GM21526 (cell line): ENCODE data around the gene SCP2D1.

Experiments used
- ATAC-seq: cut with Tn5 transposase; IDR thresholded peaks from one replicate; pipeline ENCODE4 v1.9.1; 2021; ENCODE audit warnings: moderate library complexity; ENCODE audit not compliant: unreplicated experiment, low FRiP score

Gene SCP2D1

GRCh38 chr20:18811186-18811585 is 2.4 kb upstream of the SCP2D1 start:
- ATAC-seq: no peak

- ATAC-seq: no peak
These were observed 1.7 kb upstream of the SCP2D1 start for GRCh38 chr20:18811904-18812303.

GRCh38 chr20:18815194-18815942 is 1.8 kb downstream of the SCP2D1 start:
- ATAC-seq: no peak

- ATAC-seq: no peak
These were observed 9.2 kb downstream of the SCP2D1 start for GRCh38 chr20:18822832-18823231.

- ATAC-seq: no peak
These were observed 18.4 kb downstream of the SCP2D1 start for GRCh38 chr20:18831830-18832499.

GRCh38 chr20:18832546-18833200 is 19.1 kb downstream of the SCP2D1 start:
- ATAC-seq: no peak

GRCh38 chr20:18835466-18836256 is 22.1 kb downstream of the SCP2D1 start:
- no peak for ATAC-seq

GRCh38 chr20:18837718-18838117 is 24.1 kb downstream of the SCP2D1 start:
- no peak for ATAC-seq

- ATAC-seq: no peak
These were observed 26.1 kb downstream of the SCP2D1 start for GRCh38 chr20:18839507-18840247.

- ATAC-seq: no peak
These were observed 26.7 kb downstream of the SCP2D1 start for GRCh38 chr20:18840248-18840645.

- no peak for ATAC-seq
These were observed 31.4 kb downstream of the SCP2D1 start for GRCh38 chr20:18845017-18845416.

GRCh38 chr20:18847226-18847755 is 33.7 kb downstream of the SCP2D1 start:
- ATAC-seq: no peak

GRCh38 chr20:18849131-18849530 is 35.5 kb downstream of the SCP2D1 start:
- ATAC-seq: no peak

- no peak for ATAC-seq
These were observed 38.0 kb downstream of the SCP2D1 start for GRCh38 chr20:18851629-18852028.

GRCh38 chr20:18852318-18852717 is 38.7 kb downstream of the SCP2D1 start:
- no peak for ATAC-seq

- ATAC-seq: no peak
These were observed 39.6 kb downstream of the SCP2D1 start for GRCh38 chr20:18853216-18853615.

- ATAC-seq: no peak
These were observed 40.5 kb downstream of the SCP2D1 start for GRCh38 chr20:18853946-18854646.

- no peak for ATAC-seq
These were observed 42.3 kb downstream of the SCP2D1 start for GRCh38 chr20:18855882-18856281.

- ATAC-seq: no peak
These were observed 43.3 kb downstream of the SCP2D1 start for GRCh38 chr20:18856873-18857272.
